AG04450 (cell line): ENCODE measurements around the gene MUC5B. TPM values are rescaled to one million over a fixed set of nuclear protein-coding genes. Genes with fewer than 3 reads are reported as not detected.

Source experiments
- CTCF ChIA-PET: fragments of 300-600, 350-600 bp; formaldehyde crosslinking; extraction: SDS; loops from one replicate; lab custom pipeline; 2022; ENCODE audit warnings: antibody characterized with exemption, inconsistent platforms; lab: Charles Lee
- POLR2A ChIA-PET: fragments of 350-600 bp; formaldehyde crosslinking; extraction: SDS; loops from one replicate; lab custom pipeline; 2021; ENCODE audit warnings: antibody characterized with exemption, inconsistent platforms; lab: Yijun Ruan, JAX
- DNase-seq: peaks from one replicate; pipeline ENCODE4 v3.0.0-alpha.2; 2011; ENCODE audit warnings: low read depth, low spot score
- H3K27ac ChIP-seq: one replicate; pipeline ENCODE4 v1.5.1; 2012; ENCODE audit warnings: low read depth, low read length, control low read depth
- H3K27me3 ChIP-seq: one replicate; pipeline ENCODE4 v1.6.0; 2012; ENCODE audit warnings: low read length; ENCODE audit not compliant: control insufficient read depth, insufficient read depth
- H3K4me3 ChIP-seq: 2 replicates; pipeline ENCODE4 v1.5.1; 2011; ENCODE audit warnings: mild to moderate bottlenecking, low read depth, low read length, control low read depth
- H3K9me3 ChIP-seq: 2 replicates; pipeline ENCODE4 v1.5.1; 2012; ENCODE audit warnings: low read length; ENCODE audit not compliant: control insufficient read depth, insufficient read depth
- polyA plus RNA-seq: library from polyadenylated mRNA; depleted of rRNA; stranded (reverse); fragments of >200 nt; gene quantifications from 2 replicates; pipeline ENCODE4 v1.2.3, GENCODE V29; 2011
- TF ChIP-seq, protein P1 (sequence below): IDR thresholded peaks from 2 replicates; pipeline ENCODE4 v1.5.1; 2011; ENCODE audit warnings: low read depth, low read length, control low read depth, inconsistent platforms

MUC5B gene
- polyA plus RNA-seq, 1 experiment: not detected

DNA sequence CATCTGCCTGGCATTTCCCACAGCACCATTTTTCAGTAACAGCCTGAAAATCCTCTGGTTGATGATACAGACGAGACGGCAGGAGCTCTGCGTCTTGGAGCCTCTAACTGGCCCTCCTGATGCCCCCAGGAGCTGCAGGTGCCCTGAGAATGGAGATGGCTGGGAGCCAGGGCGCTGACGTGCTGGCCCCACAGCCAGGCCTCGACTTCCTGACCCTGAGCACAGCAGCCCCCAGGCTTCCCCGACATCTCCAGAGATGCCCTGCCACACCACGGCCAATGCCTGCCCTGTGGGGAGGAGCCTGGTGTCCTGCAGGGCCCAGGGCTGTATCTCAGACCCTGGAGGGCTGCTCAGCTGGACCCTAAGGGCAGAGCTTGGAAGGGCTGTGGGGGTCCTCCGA lies 65.1 kb downstream of the MUC5B start:
- TF ChIP-seq, protein P1, sequence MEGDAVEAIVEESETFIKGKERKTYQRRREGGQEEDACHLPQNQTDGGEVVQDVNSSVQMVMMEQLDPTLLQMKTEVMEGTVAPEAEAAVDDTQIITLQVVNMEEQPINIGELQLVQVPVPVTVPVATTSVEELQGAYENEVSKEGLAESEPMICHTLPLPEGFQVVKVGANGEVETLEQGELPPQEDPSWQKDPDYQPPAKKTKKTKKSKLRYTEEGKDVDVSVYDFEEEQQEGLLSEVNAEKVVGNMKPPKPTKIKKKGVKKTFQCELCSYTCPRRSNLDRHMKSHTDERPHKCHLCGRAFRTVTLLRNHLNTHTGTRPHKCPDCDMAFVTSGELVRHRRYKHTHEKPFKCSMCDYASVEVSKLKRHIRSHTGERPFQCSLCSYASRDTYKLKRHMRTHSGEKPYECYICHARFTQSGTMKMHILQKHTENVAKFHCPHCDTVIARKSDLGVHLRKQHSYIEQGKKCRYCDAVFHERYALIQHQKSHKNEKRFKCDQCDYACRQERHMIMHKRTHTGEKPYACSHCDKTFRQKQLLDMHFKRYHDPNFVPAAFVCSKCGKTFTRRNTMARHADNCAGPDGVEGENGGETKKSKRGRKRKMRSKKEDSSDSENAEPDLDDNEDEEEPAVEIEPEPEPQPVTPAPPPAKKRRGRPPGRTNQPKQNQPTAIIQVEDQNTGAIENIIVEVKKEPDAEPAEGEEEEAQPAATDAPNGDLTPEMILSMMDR: no peak
- Histone ChIP-seq H3K4me3 (no peak overlapping the region), H3K27me3 (no peaks in the 10 kb centered on the region), H3K9me3 (peaks cover 4% of the 10 kb centered on the region; the same call in 1 of the 2 replicates), H3K27ac (no peak overlapping the region)
- CTCF ChIA-PET: no interaction called here
- DNase-seq: no peak
- POLR2A ChIA-PET: no interaction called here

DNA sequence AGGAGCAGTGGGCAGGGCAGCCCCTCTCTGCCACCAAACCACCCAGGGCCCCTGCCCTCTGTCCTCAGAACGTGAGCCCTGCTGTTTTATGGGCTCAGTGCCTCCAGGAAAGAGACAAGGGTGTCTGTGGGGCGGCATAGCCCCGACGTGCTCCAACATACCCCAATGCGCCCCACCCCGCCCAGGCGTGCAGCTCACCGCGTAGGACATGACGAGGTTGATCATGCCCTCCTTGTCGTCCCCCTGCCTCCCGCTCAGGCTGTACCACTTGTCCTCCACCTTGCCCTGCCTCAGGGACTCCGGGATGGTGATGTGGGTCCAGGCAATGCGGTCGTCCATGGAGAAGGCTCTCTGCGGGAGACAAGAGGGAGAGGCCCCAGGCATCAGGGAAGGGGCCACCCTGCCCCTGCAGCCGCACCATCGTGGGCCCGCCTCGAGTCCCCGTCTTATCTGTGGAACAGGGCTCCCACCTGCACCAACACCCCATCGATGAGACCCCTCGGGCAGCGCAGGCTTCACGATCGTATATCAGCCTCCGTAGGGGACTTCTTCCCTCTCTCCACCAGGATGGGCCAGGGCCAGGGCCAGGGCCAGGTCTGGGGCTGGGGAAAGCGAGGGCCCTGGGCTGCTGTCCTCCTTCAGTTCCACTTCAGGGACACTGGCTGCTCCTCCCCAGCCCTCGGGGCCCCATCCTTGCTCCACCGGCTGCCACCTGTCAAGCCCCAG lies 65.7 kb downstream of the MUC5B start:
- no peak overlapping the region for H3K27ac ChIP-seq
- ChIA-PET POLR2A (no interaction called here), CTCF (no interaction called here)
- no peaks in the 10 kb centered on the region for H3K27me3 ChIP-seq
- H3K4me3 ChIP-seq: no peak overlapping the region
- H3K9me3 ChIP-seq: peaks cover 4% of the 10 kb centered on the region; the same call in 1 of the 2 replicates
- TF ChIP-seq, protein P1: no peak
- no peak for DNase-seq

DNA sequence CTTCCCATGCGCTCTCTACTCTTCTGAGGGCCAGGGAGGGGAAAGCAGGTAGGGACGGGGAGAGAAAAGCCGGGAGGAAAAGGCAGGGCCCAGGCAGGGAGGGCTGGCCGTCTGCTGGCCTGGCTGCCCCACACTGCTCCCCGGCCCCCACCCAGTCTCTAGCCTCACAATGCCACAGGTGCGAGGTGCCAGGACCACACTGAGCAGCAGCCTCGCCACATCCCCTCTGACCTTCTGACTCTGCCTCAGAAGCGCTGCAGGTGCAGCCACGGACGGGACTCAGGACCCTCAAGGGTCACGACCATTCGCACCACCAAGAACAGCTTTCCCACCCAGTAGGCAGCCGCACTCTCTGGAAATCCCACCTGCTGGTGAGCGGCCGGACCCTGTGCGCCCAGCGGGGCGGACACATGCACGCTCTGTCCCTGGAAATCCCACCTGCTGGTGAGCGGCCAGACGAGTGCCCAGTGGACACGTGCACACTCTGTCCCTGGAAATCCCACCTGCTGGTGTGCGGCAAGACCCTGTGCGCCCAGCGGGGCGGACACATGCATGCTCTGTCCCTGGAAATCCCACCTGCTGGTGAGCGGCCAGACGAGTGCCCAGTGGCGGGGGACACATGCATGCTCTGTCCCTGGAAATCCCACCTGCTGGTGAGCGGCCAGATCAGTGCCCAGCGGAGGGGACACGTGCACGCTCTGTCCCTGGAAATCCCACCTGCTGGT lies 66.5 kb downstream of the MUC5B start:
- no peak for DNase-seq
- CTCF ChIA-PET: interaction anchor here (1.1 kb wide), 1 partner anchor 226 kb away, joined by 3 read pairs; no protein-coding TSS in a partner anchor
- TF ChIP-seq, protein P1: no peak
- Histone ChIP-seq H3K27me3 (no peaks in the 10 kb centered on the region), H3K27ac (no peak overlapping the region), H3K9me3 (peaks cover 4% of the 10 kb centered on the region; the same call in 1 of the 2 replicates), H3K4me3 (no peak overlapping the region)
- POLR2A ChIA-PET: no interaction called here

DNA sequence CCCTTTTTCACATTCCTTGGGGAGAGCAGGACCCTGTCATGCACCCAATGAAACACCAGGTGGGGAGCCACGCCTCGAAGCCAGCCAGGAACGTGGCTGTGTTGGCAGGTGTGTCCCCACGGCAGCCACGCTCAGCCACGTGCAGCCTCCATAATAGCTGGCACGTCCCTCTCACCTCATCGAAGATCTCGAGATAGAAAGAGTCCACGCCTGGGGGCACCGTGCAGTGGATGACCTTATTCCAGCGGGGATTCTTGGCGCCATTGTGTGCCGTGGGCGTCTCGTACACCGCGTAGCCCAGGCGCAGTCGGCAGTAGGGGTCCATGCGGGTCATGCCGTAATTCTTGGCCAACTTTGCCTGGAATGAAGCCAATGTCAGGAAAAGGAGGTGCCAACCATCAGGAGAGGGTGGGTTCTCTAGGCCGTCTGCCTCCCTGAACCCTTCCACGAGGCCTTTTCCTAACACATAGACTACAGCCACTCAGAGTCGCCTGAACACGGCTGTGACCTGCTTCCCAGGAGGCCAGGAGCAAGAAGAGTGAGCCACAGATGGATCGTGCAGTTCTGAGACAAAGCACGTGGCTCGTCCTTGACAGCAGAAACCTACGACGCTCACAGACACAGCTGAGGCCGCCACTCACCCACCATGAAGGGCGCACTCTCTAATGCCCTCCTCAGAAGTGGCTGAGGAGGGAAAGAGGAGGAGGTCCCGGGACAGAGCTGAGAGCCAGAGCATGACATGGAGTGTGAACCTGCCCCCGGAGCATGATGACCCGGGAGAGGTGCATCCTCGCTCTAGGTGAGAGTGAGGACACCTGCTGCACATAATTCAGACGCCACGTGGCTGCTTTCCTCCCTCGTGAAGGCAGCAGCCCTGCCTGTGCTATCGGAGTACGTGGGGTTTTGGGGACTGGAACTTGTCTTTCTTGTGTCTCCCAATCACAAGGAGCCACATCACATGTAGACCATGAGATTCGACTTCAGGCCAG lies 67.5 kb downstream of the MUC5B start:
- ChIA-PET CTCF (interaction anchor here (1.1 kb wide), 1 partner anchor 225 kb away, joined by 3 read pairs; no protein-coding TSS in a partner anchor), POLR2A (no interaction called here)
- TF ChIP-seq, protein P1: no peak

More for the DNA sequence above, 67.5 kb downstream of the MUC5B start:
- no peak for DNase-seq
- H3K27ac ChIP-seq: no peak overlapping the region
- H3K27me3 ChIP-seq: no peaks in the 10 kb centered on the region
- H3K4me3 ChIP-seq: no peak overlapping the region
- peaks cover 8% of the 10 kb centered on the region; the same call in 1 of the 2 replicates for H3K9me3 ChIP-seq
